GM20000 (cell line): ENCODE results near the gene MAP3K1.
"Not testable (repeated sequence)": the region's sequence is repeated elsewhere in the genome, so short reads cannot be mapped to it uniquely, and the experiment has no call there.

ENCODE experiments used
- DNase-seq: peaks from one replicate; pipeline ENCODE4 v3.0.0; 2012; ENCODE audit warnings: low spot score
- CTCF ChIP-seq: IDR thresholded peaks from 2 replicates; pipeline ENCODE4 v1.5.1; 2012; ENCODE audit warnings: mild to moderate bottlenecking, control low read depth; ENCODE audit errors: extremely low read depth, missing control alignments

Gene MAP3K1

GRCh38 chr5:56815658-56816545 lies 553 bp downstream of the MAP3K1 start:
- DNase-seq: peak; percentile 70
- TF ChIP-seq CTCF: no peak

- DNase-seq: peak; percentile 80
- no peak for TF ChIP-seq CTCF
Observed at GRCh38 chr5:56816546-56817081, 1.3 kb downstream of the MAP3K1 start.

GRCh38 chr5:56817263-56818014 lies 2.1 kb downstream of the MAP3K1 start:
- no peak for DNase-seq
- TF ChIP-seq CTCF: no peak

- TF ChIP-seq CTCF: no peak
- DNase-seq: no peak
Observed at GRCh38 chr5:56818450-56819037, 3.2 kb downstream of the MAP3K1 start.

- no peak for DNase-seq
- TF ChIP-seq CTCF: no peak
Observed at GRCh38 chr5:56819060-56819881, 3.9 kb downstream of the MAP3K1 start.

- not testable (repeated sequence) for DNase-seq
Observed at GRCh38 chr5:56821868-56822267, 6.5 kb downstream of the MAP3K1 start.

GRCh38 chr5:56822981-56823380 lies 7.6 kb downstream of the MAP3K1 start:
- no peak for TF ChIP-seq CTCF
- no peak for DNase-seq
